Measurements from ENCODE around the gene GPSM1.

GPSM1 gene

DNA sequence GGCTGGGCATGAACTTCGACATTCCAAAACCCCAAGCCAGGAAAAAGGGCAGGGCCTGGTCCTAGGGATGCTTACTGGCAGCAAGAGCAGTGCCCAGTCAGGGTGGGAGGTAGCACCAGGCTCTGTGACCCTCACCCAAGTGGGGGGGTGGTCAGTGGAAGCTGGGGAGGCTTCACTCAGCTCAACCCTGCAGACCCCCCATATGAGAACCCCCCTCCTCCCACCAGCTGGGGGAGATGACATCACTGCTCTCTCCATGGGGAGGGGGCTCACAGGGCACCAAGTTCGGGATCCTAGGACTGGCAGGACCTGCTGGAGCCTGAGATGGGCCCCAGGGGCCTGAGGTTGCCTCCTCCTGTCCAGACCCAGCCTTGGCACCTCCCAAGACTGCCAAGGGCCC lies 31.5 kb downstream of the GPSM1 start:
- in situ Hi-C loops (cut with MboI; ENCODE audit: low sequenced_read_pairs) = no loop called here

DNA sequence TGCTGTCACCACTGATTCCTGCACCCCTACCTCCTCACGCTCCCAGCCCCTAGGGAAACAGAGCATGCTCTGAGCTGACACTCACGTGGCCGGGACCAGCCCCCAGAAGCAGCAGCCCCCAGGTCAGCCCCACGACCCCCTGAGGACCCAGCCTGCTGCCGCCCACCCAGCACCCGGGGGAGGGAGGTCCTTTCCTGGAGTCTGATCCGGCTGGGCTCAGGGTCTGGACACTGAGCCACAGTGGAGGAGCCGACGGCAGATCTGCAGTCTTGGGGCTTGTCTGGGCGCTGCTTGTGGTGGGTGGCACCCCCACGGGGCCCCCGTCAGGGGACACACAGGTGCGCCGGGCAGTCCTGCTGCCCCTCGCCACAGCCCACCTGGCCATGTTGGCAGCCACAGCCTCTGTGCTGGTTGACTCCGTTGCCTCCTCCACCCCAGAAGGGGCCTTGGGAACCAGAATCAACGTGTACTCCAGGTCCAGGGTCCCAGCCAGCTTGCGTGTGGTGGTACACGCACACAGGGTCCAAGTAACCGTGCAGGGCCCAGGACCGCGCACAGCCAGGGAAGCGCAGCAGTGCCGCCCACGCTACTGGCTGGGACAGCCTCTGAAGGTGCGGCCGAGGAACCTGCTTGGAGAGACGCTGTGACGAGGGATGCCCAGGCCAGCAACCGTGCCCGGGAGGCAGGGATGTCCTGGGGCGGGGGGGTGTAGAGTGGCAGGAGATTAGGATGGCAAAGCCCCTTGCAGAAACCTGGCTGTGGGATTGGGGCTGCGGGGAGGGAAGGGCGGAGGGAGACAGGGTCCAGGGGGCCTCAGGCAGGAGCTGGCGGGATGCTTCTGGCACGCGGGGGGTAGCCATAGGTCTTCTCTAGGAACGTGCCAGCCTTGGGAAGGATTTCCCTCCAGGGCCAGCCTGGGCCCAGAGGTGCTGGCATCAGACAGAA lies 32.7 kb downstream of the GPSM1 start:
- in situ Hi-C loops (cut with MboI; ENCODE audit: low sequenced_read_pairs) = no loop called here

GRCh38 chr9:136361047-136361753 lies 33.9 kb downstream of the GPSM1 start:
- in situ Hi-C loops (cut with MboI; ENCODE audit: low sequenced_read_pairs) = no loop called here

- in situ Hi-C loops (cut with MboI; ENCODE audit: low sequenced_read_pairs) = no loop called here
Measured at GRCh38 chr9:136361754-136362449, 34.6 kb downstream of the GPSM1 start.

DNA sequence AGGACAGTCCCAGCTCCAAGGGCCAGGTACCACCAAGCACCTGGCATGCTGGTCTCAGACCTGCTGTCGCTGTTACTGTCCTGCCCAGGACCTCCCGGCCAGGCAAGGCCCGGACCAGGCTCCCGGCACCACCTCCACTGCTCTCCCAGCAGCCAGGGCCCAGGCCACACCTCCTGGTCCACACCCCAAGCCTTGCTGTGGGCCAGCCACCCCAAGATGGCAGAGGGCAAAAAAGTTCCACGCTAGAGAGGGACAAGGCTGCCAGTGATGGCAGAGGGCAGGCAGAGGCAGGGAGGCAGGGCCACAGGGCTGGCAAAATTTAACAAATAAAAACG lies 35.1 kb downstream of the GPSM1 start:
- in situ Hi-C loops (cut with MboI; ENCODE audit: low sequenced_read_pairs) = no loop called here

DNA sequence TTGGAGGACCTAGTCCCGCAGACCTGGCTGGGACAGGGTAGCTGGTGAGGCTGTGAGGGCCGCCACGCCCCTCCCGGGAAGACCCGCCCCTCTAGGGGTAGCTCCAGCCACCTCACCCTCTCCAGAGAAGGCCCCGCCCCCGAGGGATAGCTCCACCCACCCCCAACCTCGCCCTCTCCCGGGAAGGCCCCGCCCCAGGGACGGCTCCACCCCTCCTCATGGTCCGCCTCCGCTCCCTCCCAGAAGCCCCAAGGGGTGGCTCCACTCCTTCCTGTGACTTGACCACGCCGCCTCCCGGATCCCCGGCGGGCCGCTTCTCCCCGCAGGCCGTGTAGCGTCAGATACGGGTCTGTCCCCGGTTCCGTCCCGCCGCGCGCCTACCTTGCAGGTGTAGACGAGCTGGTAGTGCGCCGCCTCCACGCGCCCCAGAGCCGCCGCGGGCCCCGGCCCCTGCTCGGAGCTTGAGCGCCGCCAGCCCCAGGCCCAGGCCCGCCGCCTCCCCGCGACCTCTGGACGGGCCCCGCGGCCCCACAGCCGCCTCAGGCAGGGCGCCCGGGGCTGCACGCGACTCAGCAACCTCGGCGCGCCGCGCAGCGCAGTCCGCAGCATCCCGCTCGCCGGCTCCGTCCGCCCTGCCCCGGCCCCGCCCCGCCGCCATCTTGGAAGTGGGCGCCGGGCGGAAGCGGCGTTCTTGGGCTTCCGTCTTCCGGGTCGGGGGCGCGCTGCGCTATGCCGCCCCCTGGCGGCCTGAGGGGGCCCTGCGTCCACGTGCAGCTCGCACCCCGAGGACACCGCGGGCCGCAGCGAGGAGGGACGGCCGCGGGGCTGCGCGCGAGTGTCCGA lies 36.0 kb downstream of the GPSM1 start, which contains the start of gene DNLZ:
TSS of gene DNLZ (minus strand) at position 639 of the 843 bp plus-strand sequence. CDS start at position 609, 30 bp downstream.
- in situ Hi-C loops (cut with MboI; ENCODE audit: low sequenced_read_pairs) = no loop called here

- in situ Hi-C loops (cut with MboI; ENCODE audit: low sequenced_read_pairs) = no loop called here
Measured at GRCh38 chr9:136363949-136364748, 36.8 kb downstream of the GPSM1 start.

DNA sequence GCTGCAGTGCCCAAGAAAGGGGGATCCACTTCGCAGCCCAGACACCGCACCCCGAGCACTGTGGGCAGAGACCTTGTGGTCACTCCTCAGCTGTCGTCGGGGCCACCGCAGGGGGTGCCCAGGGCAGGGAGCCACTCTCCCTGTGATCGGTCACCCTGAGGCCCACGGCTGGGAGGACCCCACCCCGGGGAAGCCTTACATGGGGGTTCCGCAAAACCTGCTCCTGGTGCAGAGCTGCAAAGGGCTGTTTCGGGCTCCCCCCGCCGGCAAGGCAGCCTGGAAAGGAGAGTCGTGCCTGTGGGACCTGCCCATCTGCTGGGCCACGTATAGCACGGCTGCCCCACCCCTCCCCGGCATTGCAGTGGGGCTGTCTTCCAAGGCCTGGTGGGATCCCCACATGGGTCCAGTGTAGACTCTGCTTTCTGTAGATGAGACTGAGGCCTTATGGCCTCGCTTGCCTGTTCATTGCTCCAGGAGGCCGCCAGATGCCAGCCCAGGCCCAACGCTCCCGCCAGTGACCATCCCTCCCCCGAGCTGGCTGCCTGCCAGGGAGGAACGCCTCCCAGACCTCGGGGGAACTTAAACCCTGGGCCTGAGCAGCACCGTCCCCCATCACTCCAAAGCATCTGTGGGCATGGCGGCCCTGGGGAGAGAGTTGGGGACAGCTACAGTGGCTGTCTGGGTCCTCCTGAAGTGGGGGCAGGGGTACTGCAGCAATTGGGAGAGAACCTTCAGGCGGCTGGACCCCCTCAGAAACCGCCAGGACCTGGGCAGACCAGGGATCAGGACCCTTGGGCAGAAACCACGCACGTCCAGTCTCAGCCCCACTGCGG lies 37.8 kb downstream of the GPSM1 start:
- in situ Hi-C loops (cut with MboI; ENCODE audit: low sequenced_read_pairs) = no loop called here

GRCh38 chr9:136365775-136366222 lies 38.5 kb downstream of the GPSM1 start:
- in situ Hi-C loops (cut with MboI; ENCODE audit: low sequenced_read_pairs) = no loop called here

DNA sequence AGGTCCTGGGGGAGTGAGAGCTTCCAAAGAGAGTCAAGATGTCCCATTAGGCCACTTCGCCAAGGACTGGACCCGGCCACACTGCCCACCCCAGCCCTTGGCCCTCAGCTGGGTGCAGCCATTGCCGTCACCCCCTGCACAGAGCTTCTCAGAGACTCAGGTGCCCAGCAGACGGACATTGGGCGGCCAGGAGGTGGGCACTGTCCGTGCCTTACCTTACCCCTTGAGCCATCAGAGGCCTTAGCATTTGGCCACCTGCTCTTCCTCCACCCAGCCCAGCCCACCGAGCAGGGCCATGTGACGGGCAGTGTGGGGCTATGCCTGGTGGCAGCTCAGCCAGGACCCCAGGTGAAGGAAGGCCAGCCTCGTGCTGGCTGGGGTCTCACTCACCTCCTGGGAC lies 39.5 kb downstream of the GPSM1 start:
- in situ Hi-C loops (cut with MboI; ENCODE audit: low sequenced_read_pairs) = no loop called here

DNA sequence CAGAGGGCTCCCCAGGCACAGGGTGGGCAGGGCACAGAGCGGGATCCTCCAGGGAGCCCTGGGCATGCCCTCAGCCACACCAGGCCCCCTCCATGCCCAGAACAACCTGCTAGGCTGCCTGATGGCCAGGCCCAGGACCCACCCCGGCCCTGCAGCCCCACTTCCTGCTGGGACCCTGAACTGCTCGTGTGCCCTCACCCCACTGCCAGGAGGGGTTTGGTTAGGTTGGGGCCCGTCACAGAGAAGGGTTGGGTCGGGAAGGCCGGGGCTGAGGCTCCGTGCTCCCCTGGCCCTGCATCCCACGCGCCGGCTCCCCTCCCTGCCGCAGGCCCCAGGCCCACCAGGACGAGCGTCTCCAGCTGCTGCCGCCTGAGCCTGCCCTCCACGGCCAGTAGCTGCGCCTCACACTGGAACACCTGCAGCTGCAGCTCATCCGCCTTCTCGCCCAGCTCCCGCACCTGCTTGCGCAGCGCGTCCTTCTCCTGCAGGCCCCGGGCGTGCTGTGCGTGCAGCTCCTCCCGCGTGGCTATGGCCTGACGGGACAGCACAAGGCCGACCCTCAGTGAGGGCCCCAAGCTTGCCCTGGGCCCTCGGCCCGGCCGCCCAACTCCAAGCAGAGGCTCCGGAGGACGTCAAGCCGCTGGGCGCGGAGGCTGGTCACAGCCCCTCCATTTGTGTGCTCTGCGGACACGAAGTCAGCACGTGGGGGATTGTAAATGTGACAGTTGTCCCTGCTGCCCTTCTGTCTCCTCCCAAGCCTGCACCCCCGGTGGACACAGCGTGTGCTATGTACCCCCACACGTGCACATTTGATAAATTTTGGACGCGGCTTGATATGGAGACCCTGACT lies 40.2 kb downstream of the GPSM1 start:
- in situ Hi-C loops (cut with MboI; ENCODE audit: low sequenced_read_pairs) = no loop called here

- in situ Hi-C loops (cut with MboI; ENCODE audit: low sequenced_read_pairs) = no loop called here
Measured at GRCh38 chr9:136368190-136368589, 40.9 kb downstream of the GPSM1 start.

DNA sequence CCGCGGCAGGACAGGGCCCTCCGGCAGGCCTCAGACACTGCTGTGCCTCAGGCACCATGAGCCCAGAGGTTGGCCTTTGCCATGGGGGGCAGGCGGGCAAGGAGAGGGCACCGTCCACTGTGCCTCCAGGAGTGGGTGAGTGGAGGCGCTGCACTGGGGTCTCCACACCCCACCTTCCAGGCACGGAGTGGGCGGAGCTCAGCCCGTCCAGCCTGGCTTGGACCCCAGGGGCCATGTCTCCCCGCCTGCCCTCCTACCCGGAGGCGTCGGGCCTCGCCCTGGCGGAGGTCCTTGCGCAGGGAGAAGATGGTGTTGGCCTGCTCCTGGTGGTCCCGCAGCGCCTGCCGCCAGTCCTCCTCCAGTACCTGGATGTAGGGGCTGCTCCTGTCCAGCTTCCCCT lies 42.7 kb downstream of the GPSM1 start:
- in situ Hi-C loops (cut with MboI; ENCODE audit: low sequenced_read_pairs) = no loop called here

GRCh38 chr9:136370687-136371532 lies 43.6 kb downstream of the GPSM1 start:
- in situ Hi-C loops (cut with MboI; ENCODE audit: low sequenced_read_pairs) = no loop called here

DNA sequence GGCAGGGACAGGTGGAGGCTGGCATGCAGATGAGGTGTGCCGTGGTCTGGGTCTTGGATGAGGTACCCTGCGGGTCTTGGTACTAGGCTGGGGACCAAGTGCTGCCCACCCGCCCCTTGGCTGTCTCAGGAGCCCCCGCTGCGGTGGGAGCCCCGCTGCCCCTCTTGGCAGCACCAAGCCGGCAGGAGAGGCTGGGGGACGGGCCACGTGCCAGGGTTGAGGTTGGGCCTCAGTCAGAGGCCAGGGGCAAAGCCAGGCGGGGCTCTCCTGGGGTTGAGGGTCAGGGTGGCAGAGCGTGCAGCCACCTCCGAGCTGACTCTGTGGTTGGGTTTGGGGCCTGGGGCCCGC lies 44.2 kb downstream of the GPSM1 start:
- in situ Hi-C loops (cut with MboI; ENCODE audit: low sequenced_read_pairs) = no loop called here

DNA sequence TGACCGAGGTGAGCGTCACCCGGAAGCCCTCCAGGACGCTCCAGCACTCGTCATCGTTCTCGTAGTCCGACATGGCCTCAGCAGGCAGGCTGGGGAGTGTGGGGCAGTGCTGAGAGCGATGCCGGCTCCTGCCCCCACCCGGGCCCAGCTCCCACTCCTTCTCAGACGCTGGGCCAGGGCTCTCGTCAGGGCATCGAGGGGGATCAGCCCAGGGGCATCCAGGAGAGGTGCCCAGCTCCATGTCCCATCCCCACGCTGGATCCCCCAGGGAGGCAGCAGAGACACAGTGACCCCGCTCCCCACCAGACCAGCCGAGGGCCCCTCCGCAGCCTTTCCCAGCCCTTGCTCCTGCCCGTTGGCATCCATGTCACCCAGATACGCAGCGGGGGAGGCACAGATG lies 44.7 kb downstream of the GPSM1 start:
- in situ Hi-C loops (cut with MboI; ENCODE audit: low sequenced_read_pairs) = no loop called here
